KBM-7 (cell line): Measurements from ENCODE around the gene MIX23.
A peak's percentile ranks its signal among the peaks of the same experiment; 100 is the strongest.

ENCODE experiments used
- DNase-seq: peaks from one replicate; pipeline ENCODE4 v3.0.0-alpha.2; 2015
- in situ Hi-C: fragments of 300-500 bp; cut with MboI; formaldehyde crosslinking; loops from 2 replicates; pipeline ENCODE4 v1.14.3; 2020; ENCODE audit warnings: low sequenced_read_pairs, low pct_unique_long_range_greater_than_20kb, mixed read lengths

Gene MIX23

GRCh38 chr3:122314228-122314876 lies 68.7 kb downstream of the MIX23 start:
- no peak for DNase-seq
- in situ Hi-C loops, result no loop called here

GRCh38 chr3:122313281-122313680 lies 69.8 kb downstream of the MIX23 start:
- in situ Hi-C loops, result no loop called here
- DNase-seq, result no peak

- DNase-seq, result peak; percentile 39
- in situ Hi-C loops, result no loop called here
Observed at GRCh38 chr3:122312826-122313225, 70.2 kb downstream of the MIX23 start.

GRCh38 chr3:122310361-122310760 lies 72.7 kb downstream of the MIX23 start:
- in situ Hi-C loops, result no loop called here
- no peak for DNase-seq
